NT2/D1 (cell line): Measurements from ENCODE around the gene A2ML1.

Source experiments
- YY1 ChIP-seq: IDR thresholded peaks from 2 replicates; pipeline ENCODE4 v1.6.1; 2011; ENCODE audit not compliant: insufficient read length, insufficient read depth
- ZNF274 ChIP-seq: IDR thresholded peaks from 2 replicates; pipeline ENCODE4 v1.6.1; 2011; ENCODE audit warnings: mild to moderate bottlenecking, low read depth, low read length

DNA sequence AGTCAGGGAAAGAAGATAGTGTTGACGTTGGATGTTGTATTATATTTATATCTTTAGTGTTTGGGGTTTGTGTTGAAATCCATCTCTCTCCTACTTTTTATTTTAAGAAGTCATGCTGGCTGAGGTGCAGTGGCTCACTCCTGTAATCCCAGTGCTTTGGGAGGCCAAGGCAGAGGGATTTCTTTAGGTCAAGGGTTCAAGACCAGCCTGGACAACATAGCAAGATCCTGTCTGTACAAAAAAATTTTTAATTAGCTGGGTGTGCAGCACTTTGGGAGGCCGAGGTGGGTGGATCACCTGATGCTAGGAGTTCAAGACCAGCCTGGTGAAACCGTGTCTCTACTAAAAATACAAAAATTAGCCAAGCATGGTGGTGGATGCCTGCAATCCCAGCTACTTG is 23.9 kb downstream of the A2ML1 start:
- no peak for TF ChIP-seq YY1
- TF ChIP-seq ZNF274, result no peak
